GM18868 (cell line): Measurements from ENCODE around the gene OSTM1.

ENCODE experiments used
- ATAC-seq: cut with Tn5 transposase; IDR thresholded peaks from one replicate; pipeline ENCODE4 v1.9.1; 2021; ENCODE audit warnings: mild to moderate bottlenecking, moderate library complexity; ENCODE audit not compliant: unreplicated experiment

OSTM1 gene

DNA sequence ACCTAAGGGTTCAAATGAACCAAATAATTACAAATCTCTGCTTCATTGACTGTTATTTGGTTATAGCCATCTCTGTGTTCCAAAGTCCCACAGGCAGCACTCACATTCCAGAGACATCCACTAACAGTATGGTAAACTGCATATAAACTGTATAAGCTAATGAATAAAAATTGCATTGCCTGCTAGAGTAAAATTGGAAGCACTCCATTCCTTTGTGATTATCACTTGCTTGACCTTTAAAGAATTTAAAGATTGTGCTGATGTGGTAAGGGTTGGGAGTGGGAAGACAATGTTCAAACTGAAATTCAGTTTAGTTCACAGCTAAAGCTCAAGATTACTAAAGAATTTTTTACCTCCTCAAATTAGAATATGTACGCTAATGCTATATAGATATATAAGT, 31.0 kb upstream of the OSTM1 start:
- no peak for ATAC-seq

DNA sequence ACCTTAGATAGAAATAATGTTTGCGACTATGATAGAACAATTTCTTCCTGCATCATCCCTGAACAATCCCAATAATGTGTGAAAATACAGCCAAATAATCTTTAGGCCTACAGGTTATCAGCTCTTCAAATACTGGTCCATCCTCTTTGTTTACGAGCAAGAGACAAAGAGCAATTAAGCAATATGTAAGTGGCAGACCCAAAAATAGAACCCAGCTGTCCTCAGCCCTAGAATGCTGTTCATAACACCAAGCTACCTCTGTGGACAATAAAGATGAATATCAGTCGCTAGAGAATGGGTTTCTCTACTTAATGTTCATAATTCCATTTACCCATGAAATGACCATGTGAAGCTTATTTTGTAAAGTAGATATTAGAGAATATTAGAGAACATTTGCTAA, 28.4 kb upstream of the OSTM1 start:
- no peak for ATAC-seq

- ATAC-seq, result no peak
Observed at GRCh38 chr6:108100003-108100402, 25.5 kb upstream of the OSTM1 start.

GRCh38 chr6:108097882-108098281, 23.3 kb upstream of the OSTM1 start:
- no peak for ATAC-seq

DNA sequence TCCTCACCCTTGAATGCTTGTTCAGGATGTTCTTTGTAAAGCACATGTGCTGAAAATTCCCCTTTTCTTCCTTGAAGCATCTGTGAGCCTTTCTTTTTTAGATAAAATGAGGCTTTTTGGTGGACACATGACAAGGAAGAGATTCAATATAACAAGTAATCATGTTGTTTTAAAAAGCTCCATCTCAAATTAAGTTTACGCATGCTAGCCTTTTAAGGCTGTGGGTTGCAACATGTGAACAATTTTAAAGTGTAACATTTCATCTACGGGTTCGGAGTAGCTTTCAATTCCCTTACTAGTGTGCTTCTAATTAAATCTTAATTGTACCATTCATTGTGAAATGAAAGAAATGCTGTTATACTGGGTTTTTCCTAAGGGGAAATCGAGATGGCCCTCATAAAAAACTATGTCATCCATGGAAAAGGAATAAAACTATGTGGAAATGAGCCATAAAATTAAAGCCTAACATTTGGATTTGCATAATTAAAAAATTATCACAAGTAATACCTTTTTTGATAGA, 19.3 kb upstream of the OSTM1 start:
- no peak for ATAC-seq

- ATAC-seq, result no peak
Observed at GRCh38 chr6:108091288-108091687, 16.7 kb upstream of the OSTM1 start.

- no peak for ATAC-seq
Observed at GRCh38 chr6:108083349-108083748, 8.8 kb upstream of the OSTM1 start.

- ATAC-seq, result no peak
Observed at GRCh38 chr6:108082539-108082938, 8.0 kb upstream of the OSTM1 start.

- no peak for ATAC-seq
Observed at GRCh38 chr6:108080010-108080780, 5.7 kb upstream of the OSTM1 start.

GRCh38 chr6:108078191-108078590, 3.6 kb upstream of the OSTM1 start:
- no peak for ATAC-seq

DNA sequence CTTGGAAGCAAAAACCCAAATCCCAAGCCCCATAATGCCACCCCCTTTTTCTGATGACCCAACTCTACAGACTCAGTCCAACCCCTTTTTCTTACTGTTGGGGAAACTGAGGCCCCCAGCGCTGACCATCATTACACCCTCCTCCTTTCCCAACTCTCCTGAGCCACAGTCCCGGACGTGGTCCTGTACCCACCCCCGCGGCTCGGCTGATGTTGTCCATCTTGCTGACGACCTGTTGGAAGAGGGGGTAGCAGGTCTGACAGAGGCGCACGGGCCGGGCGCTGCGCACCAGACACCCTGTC, 533 bp downstream of the OSTM1 start:
- peak; percentile 36 for ATAC-seq

DNA sequence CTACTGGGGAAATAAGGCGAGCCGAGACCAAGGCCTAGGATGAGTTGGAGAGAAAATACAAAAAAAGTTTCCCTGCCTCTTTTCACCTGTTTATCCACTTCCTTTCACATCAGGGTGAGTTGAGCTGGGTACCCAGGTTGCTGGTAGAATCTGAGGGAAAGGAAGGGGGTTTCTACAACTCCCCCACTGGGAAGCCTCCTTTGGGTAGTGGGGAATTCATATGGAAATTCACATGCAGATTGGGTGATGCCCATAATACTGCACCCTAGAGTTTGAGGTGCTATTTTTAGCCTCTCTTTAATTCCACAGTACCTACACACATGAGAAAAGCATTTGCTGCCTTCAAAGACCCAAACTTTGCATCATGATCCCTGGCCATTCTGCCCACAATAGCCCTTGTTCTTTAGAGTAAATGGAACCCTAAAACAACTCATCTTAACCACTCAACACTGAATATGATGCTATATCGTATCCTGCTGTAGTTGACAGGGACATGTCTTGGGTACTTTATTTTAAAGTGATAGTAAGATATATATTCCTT, 2.7 kb downstream of the OSTM1 start:
- ATAC-seq, result no peak

GRCh38 chr6:108068618-108069017, 5.9 kb downstream of the OSTM1 start:
- ATAC-seq, result peak; percentile 80

DNA sequence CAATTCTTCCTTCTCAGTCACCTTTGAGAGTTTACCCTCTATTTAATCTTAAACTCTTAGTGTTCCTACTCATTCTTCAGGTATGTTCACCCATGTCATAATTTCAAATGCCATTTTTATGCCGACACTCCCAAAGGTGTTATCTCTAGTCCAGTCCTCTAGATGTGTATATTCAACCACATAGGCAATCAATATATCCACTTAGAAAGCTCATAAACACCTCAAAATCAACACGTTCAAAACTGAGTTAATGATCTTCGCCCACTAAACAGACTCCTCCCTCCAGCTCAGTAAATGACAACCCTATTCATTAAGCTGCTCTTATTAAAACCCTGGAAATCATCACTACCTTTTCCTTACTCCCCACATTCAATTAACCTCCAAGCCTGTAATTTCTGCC, 6.4 kb downstream of the OSTM1 start:
- no peak for ATAC-seq

DNA sequence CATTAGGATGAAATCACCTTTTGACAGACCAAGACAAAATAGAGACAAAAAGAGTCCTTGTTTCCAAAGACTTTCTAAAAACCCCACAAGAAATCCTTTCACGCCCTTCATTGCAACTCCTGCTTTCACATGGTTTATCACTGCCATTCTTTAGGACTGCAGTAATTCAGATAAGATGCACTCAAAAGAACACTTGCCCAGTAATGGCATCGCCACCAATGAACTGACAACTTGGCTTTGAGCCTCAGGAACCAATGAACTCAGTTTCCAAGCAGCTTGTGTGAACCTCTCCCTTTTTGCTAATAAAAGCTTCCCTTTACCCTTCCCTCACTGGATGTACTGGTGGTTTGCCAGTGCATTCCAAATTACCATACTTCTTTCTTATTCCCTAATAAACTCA, 21.8 kb downstream of the OSTM1 start:
- ATAC-seq, result no peak

- no peak for ATAC-seq
Observed at GRCh38 chr6:108051481-108051880, 23.1 kb downstream of the OSTM1 start.

GRCh38 chr6:108039681-108040080, 34.9 kb downstream of the OSTM1 start:
- ATAC-seq, result no peak

- ATAC-seq, result no peak
Observed at GRCh38 chr6:108036884-108037283, 37.7 kb downstream of the OSTM1 start.

DNA sequence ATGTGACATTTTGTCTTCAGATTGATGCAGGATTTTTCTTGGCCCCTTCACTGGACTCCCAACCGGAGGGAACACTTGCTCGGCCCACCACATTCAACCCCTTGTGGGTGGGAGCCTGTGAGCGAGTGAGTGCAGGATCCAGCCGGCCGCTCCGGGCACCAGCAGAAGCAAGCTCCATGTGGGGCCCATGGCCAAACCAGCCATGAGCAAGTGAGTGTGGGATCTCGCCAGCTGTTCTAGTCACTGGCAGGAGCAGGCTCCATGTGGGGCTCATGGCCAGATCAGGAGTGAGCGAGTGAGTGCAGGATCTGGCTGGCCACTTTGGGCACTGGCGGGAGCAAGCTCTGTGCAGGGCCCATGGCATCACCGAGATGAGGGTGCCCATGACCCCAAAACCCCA, 42.6 kb downstream of the OSTM1 start:
- no peak for ATAC-seq

- no peak for ATAC-seq
Observed at GRCh38 chr6:108030211-108030610, 44.3 kb downstream of the OSTM1 start.

- ATAC-seq, result no peak
Observed at GRCh38 chr6:108029226-108029921, 45.2 kb downstream of the OSTM1 start.

DNA sequence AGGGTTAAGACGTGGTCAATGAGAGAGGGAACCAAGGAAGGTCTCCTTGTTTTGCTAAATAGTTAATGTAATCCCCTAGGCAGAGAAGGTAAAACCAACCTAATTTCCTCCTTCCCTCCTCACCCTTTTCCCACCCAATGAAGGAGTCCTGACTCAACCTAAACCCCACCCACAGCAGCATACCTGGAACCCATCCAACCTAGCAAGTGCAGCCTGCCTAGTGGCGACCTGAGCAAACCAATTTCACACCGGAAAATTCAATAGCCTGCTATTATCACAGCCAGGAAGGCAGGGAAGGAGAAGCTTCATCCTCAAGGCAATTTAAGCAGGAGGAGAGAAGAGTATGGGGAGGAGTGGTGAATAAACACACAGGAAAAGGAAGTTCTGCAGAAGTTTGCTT, 46.9 kb downstream of the OSTM1 start:
- no peak for ATAC-seq
